H1 (cell line): ENCODE results near the gene FAM120A. TPM values are rescaled to one million over a fixed set of nuclear protein-coding genes. Genes with fewer than 3 reads are reported as not detected.

Experiments used
- CTCF ChIA-PET: fragments of 300-600 bp; sonication (Branson Sonifier 250); formaldehyde crosslinking; loops from one replicate; lab custom pipeline; 2021; ENCODE audit not compliant: partially characterized antibody; lab: Charles Lee
- POLR2A ChIA-PET: fragments of 300-600 bp; sonication (Branson Sonifier 250); formaldehyde crosslinking; loops from one replicate; lab custom pipeline; 2021; ENCODE audit warnings: inconsistent platforms; ENCODE audit not compliant: partially characterized antibody; lab: Charles Lee
- DNase-seq, 2 experiments: peaks; one replicate each; pipeline versions ENCODE4 v3.0.0 to v3.0.0-alpha.2; 2010 to 2022; ENCODE audit warnings: low spot score in 2 of 2, low read depth in 1 of 2, mixed read lengths in 1 of 2
- FAIRE-seq: peaks from 2 replicates; lab custom pipeline; 2011; peaks lifted over from hg19 to GRCh38; lab: Jason Lieb, UNC
- H2AFZ ChIP-seq: 2 replicates; pipeline ENCODE4 v1.8.1; 2012; ENCODE audit warnings: low read length, inconsistent platforms
- H2AK5ac ChIP-seq: 2 replicates; pipeline ENCODE4 v1.6.1; 2013; ENCODE audit warnings: low read depth, low read length
- H2BK120ac ChIP-seq: replicated peaks from 2 replicates; pipeline ENCODE3; 2013; ENCODE audit warnings: low read depth, low read length, inconsistent platforms
- H2BK12ac ChIP-seq: 2 replicates; pipeline ENCODE4 v1.6.1; 2013; ENCODE audit warnings: low read depth, low read length
- H2BK15ac ChIP-seq: 2 replicates; pipeline ENCODE4 v1.6.1; 2013; ENCODE audit warnings: low read length
- H2BK20ac ChIP-seq: 2 replicates; pipeline ENCODE4 v1.6.1; 2013; ENCODE audit warnings: low read length
- H2BK5ac ChIP-seq: 2 replicates; pipeline ENCODE4 v1.6.1; 2013; ENCODE audit warnings: low read depth, low read length
- H3K14ac ChIP-seq: 2 replicates; pipeline ENCODE4 v1.6.1; 2013; ENCODE audit warnings: inconsistent platforms; ENCODE audit not compliant: insufficient read length
- H3K18ac ChIP-seq: 2 replicates; pipeline ENCODE4 v1.6.1; 2013; ENCODE audit warnings: low read length; ENCODE audit errors: extremely low read depth
- H3K23ac ChIP-seq: 2 replicates; pipeline ENCODE4 v1.6.1; 2013; ENCODE audit warnings: inconsistent platforms; ENCODE audit not compliant: insufficient read length
- H3K23me2 ChIP-seq: 2 replicates; pipeline ENCODE4 v1.6.1; 2013; ENCODE audit warnings: low read depth, low read length
- H3K27ac ChIP-seq: 2 replicates; pipeline ENCODE4 v1.6.1; 2011; ENCODE audit warnings: low read depth, low read length, inconsistent platforms
- H3K27me3 ChIP-seq, 4 experiments: replicated peaks in 1 of 4; 1 replicate in 1 of 4; 2 replicates in 3 of 4; pipeline versions ENCODE4 v1.6.1 to v1.8.1; 2011 to 2013; ENCODE audit warnings: low read length in 3 of 4, mild to moderate bottlenecking in 3 of 4, inconsistent platforms in 2 of 4, mixed read lengths in 2 of 4, moderate library complexity in 1 of 4; ENCODE audit not compliant: control insufficient read depth in 3 of 4, insufficient read depth in 3 of 4; ENCODE audit errors: extremely low read depth in 1 of 4
- H3K36me3 ChIP-seq, 4 experiments: 2 replicates each; pipeline versions ENCODE4 v1.6.1 to v1.8.1; 2011 to 2013; ENCODE audit warnings: mild to moderate bottlenecking in 4 of 4, low read length in 3 of 4, moderate library complexity in 2 of 4, control low read depth in 1 of 4, inconsistent platforms in 1 of 4; ENCODE audit not compliant: insufficient read depth in 4 of 4, control insufficient read depth in 2 of 4
- H3K4ac ChIP-seq: replicated peaks from 2 replicates; pipeline ENCODE3; 2013; ENCODE audit warnings: low read length, low read depth, mixed read lengths, inconsistent platforms; ENCODE audit not compliant: insufficient read length
- H3K4me1 ChIP-seq, 4 experiments: replicated peaks in 1 of 4; 1 replicate in 1 of 4; 2 replicates in 3 of 4; pipeline versions ENCODE4 v1.6.1 to v1.8.1; 2011 to 2013; ENCODE audit warnings: low read length in 3 of 4, inconsistent platforms in 2 of 4, mixed read lengths in 1 of 4; ENCODE audit not compliant: insufficient read depth in 4 of 4, control insufficient read depth in 3 of 4
- H3K4me2 ChIP-seq, 2 experiments: 2 replicates each; pipeline versions ENCODE4 v1.6.1 to v1.8.1; 2011 to 2013; ENCODE audit warnings: low read depth in 2 of 2, low read length in 2 of 2, control low read depth in 1 of 2, inconsistent platforms in 1 of 2, mild to moderate bottlenecking in 1 of 2; ENCODE audit not compliant: insufficient read depth in 1 of 2
- H3K4me3 ChIP-seq, 4 experiments: fragments of 200-600, 300-600 bp in 1 of 4; sonication (generic), shearing (Covaris generic), sonication (Bioruptor Twin) in 1 of 4; 2 replicates each; pipeline versions ENCODE4 v1.5.1 to v1.8.1; 2011 to 2016; ENCODE audit warnings: low read length in 4 of 4, low read depth in 3 of 4, control low read depth in 2 of 4, inconsistent platforms in 2 of 4, mild to moderate bottlenecking in 2 of 4, mixed read lengths in 1 of 4, moderate library complexity in 1 of 4; ENCODE audit not compliant: insufficient read depth in 2 of 4; ENCODE audit errors: extremely low read depth in 1 of 4
- H3K56ac ChIP-seq: replicated peaks from 2 replicates; pipeline ENCODE3; 2013; ENCODE audit warnings: low read depth, mild to moderate bottlenecking, mixed read lengths, low read length, inconsistent platforms; ENCODE audit not compliant: insufficient read length
- H3K79me1 ChIP-seq: 2 replicates; pipeline ENCODE4 v1.6.1; 2013; ENCODE audit warnings: low read depth, low read length, control low read depth
- H3K79me2 ChIP-seq, 2 experiments: 2 replicates each; pipeline versions ENCODE4 v1.6.1 to v1.8.1; 2012 to 2013; ENCODE audit warnings: low read length in 2 of 2, mild to moderate bottlenecking in 2 of 2, inconsistent platforms in 1 of 2; ENCODE audit not compliant: insufficient read depth in 2 of 2, control insufficient read depth in 1 of 2
- H3K9ac ChIP-seq, 4 experiments: replicated peaks in 1 of 4; 1 replicate in 1 of 4; 2 replicates in 3 of 4; pipeline versions ENCODE4 v1.6.1 to v1.8.1; 2011 to 2013; ENCODE audit warnings: low read depth in 3 of 4, low read length in 3 of 4, control low read depth in 2 of 4, mild to moderate bottlenecking in 2 of 4, moderate library complexity in 2 of 4, inconsistent platforms in 1 of 4; ENCODE audit errors: extremely low read depth in 1 of 4
- H3K9me3 ChIP-seq, 2 experiments: 2 replicates each; pipeline versions ENCODE4 v1.6.1 to v1.8.1; 2012 to 2013; ENCODE audit warnings: mild to moderate bottlenecking in 2 of 2, moderate library complexity in 2 of 2, control low read depth in 1 of 2, inconsistent platforms in 1 of 2, low read depth in 1 of 2, low read length in 1 of 2, mixed read lengths in 1 of 2; ENCODE audit not compliant: insufficient read depth in 2 of 2
- H4K20me1 ChIP-seq, 2 experiments: replicated peaks in 1 of 2; 2 replicates each; pipeline versions ENCODE3 to v1.8.1; 2011 to 2013; ENCODE audit warnings: inconsistent platforms in 2 of 2, low read length in 2 of 2, mild to moderate bottlenecking in 1 of 2; ENCODE audit not compliant: insufficient read depth in 2 of 2, control insufficient read depth in 1 of 2
- H4K5ac ChIP-seq: 2 replicates; pipeline ENCODE4 v1.6.1; 2013; ENCODE audit warnings: low read length, low read depth, mixed read lengths, inconsistent platforms; ENCODE audit not compliant: insufficient read length
- H4K8ac ChIP-seq: 2 replicates; pipeline ENCODE4 v1.8.0; 2013; ENCODE audit warnings: mild to moderate bottlenecking, moderate library complexity, low read length, inconsistent platforms; ENCODE audit not compliant: insufficient read depth; ENCODE audit errors: extremely low read depth
- H4K91ac ChIP-seq: replicated peaks from 2 replicates; pipeline ENCODE3; 2013; ENCODE audit warnings: low read length, mixed read lengths, inconsistent platforms; ENCODE audit not compliant: insufficient read length
- CHD1 ChIP-seq: IDR thresholded peaks from 2 replicates; pipeline ENCODE4 v1.6.1; 2012; ENCODE audit warnings: low read depth, low read length, improper control_type of control experiment
- GTF2F1 ChIP-seq: IDR thresholded peaks from 2 replicates; pipeline ENCODE4 v1.6.1; 2012; ENCODE audit warnings: low read depth, low read length, improper control_type of control experiment, borderline replicate concordance
- JUND ChIP-seq: IDR thresholded peaks from 2 replicates; pipeline ENCODE4 v1.6.1; 2011; ENCODE audit warnings: mild to moderate bottlenecking, improper control_type of control experiment, low read length
- RAD21 ChIP-seq, 2 experiments: IDR thresholded peaks in 1 of 2; conservative IDR thresholded peaks in 1 of 2; 2 replicates each; pipeline ENCODE4 v1.6.1; 2011; ENCODE audit warnings: low read depth in 2 of 2, low read length in 2 of 2, improper control_type of control experiment in 1 of 2, inconsistent platforms in 1 of 2, mild to moderate bottlenecking in 1 of 2, moderate library complexity in 1 of 2
- SIX5 ChIP-seq: IDR thresholded peaks from 2 replicates; pipeline ENCODE4 v1.6.1; 2011; ENCODE audit warnings: mild to moderate bottlenecking, low read depth, low read length
- SP2 ChIP-seq: IDR thresholded peaks from 2 replicates; pipeline ENCODE4 v1.6.1; 2012; ENCODE audit warnings: mild to moderate bottlenecking, low read length, inconsistent platforms
- SUZ12 ChIP-seq: fragments of 200-600 bp; sonication (generic); IDR thresholded peaks from 2 replicates; pipeline ENCODE4 v1.6.1; 2012; ENCODE audit warnings: mild to moderate bottlenecking, inconsistent platforms, low read length, moderate library complexity, mixed read lengths
- WGBS, 2 experiments: shearing (Covaris generic) in 1 of 2; methylation state at CpG; one replicate each; pipeline versions ENCODE4 v1.1.6 to v1.1.7; 2013 to 2015; ENCODE audit warnings: low lambda C conversion rate in 2 of 2, mixed read lengths in 2 of 2, inconsistent platforms in 1 of 2, low coverage in 1 of 2, missing lambda C conversion rate in 1 of 2; ENCODE audit not compliant: insufficient replicate concordance in 2 of 2, insufficient coverage in 1 of 2, insufficient read length in 1 of 2; ENCODE audit errors: extremely low coverage in 1 of 2, missing lambda C conversion rate in 1 of 2; 5-methylcytosine and 5-hydroxymethylcytosine counted together
- polyA plus RNA-seq, 7 experiments: library from polyadenylated mRNA; depleted of rRNA in 3 of 7; stranded (reverse) in 5 of 7; unstranded in 2 of 7; fragments of >200 nt in 5 of 7; fragments of 200-250 nt in 2 of 7; gene quantifications; 1 replicate in 5 of 7; 2 replicates in 1 of 7; 4 replicates in 1 of 7; pipeline versions ENCODE4 v1.2.1 to v1.2.3, GENCODE V29; 2011 to 2013; ENCODE audit warnings: missing spikeins in 2 of 7, mixed read lengths in 2 of 7
- total RNA-seq: library from RNA; stranded (reverse); fragmentation: NEBNext Ultra II Directional; extraction: Animal tissue kit (Norgen Biotek cat#: 25700); gene quantifications from 2 replicates; pipeline ENCODE4 v1.2.1, GENCODE V29; 2021
- TF ChIP-seq, protein P1 (sequence below), 3 experiments: IDR thresholded peaks; 1 replicate in 2 of 3; 2 replicates in 1 of 3; pipeline versions ENCODE4 v1.5.1 to v1.6.1; 2011; ENCODE audit warnings: low read length in 3 of 3, mild to moderate bottlenecking in 3 of 3, inconsistent platforms in 2 of 3, low read depth in 1 of 3, moderate library complexity in 1 of 3; ENCODE audit not compliant: insufficient read depth in 1 of 3; ENCODE audit errors: control extremely low read depth in 1 of 3

The FAM120A gene
- total and polyA plus RNA-seq, 2 of the 8 experiments (the other 6 are each of a cell fraction or from before 2014, with no cell fraction given): 24.9 to 54.7 TPM

DNA sequence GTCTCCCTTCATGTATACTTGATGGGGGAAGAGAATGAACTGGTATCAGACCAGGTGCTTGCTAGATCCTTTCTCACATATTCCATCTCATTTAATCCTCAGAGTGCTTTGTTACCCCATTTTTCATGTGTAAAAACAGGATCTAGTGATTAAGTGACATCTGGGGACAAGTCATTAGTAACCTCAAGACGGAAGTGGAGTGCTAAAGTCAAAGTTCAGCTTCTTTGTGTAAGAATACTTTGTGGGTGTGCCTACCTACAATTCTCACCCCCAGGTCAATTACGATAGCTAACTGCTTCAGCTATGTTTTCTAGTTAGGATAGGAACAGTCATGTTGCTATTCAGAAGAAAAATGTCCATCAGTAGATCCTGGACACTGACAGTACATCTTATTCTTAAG, 5.0 kb downstream of the FAM120A start:
- H4K5ac ChIP-seq: no peak overlapping the region
- H3K79me2 ChIP-seq: peaks cover 13 to 94% of the 10 kb centered on the region in 2 experiments; a peak in 3 of 4 replicates
- no peak overlapping the region for H3K18ac ChIP-seq
- no peak overlapping the region for H3K14ac ChIP-seq
- ChIA-PET CTCF (interaction anchor here (0.6 kb wide), 1 partner anchor 75 kb away, joined by 3 read pairs; no protein-coding TSS in a partner anchor), POLR2A (interaction anchor here (1.4 kb wide), 1 partner anchor 34 kb away, joined by 3 read pairs; no protein-coding TSS in a partner anchor)
- no peak overlapping the region for H2BK120ac ChIP-seq
- peaks cover 0 to 7% (median 5%) of the 10 kb centered on the region in 4 experiments; a peak in 3 of 7 replicates for H3K4me1 ChIP-seq
- no peaks in the 10 kb centered on the region for H3K9me3 ChIP-seq
- 87% methylated on average over 2 of the region's 2 CpGs; no CpG with 5 or more reads in 1 of the 2 experiments for WGBS, 2 experiments
- H3K27me3 ChIP-seq: no peaks in the 10 kb centered on the region
- H4K91ac ChIP-seq: no peak overlapping the region
- FAIRE-seq: no peak
- H3K4me3 ChIP-seq: no peak overlapping the region
- no peak overlapping the region for H3K27ac ChIP-seq
- TF ChIP-seq GTF2F1 (no peak), SIX5 (no peak), RAD21 (IDR thresholded peaks at IDR 0.05 in 1 of 2, conservative IDR thresholded peaks at IDR 0.05 in 1 of 2; ENCODE audit: low read depth in 2 of 2, low read length in 2 of 2) (no peak), JUND (no peak), SUZ12 (no peak), SP2 (no peak), CHD1 (no peak)
- TF ChIP-seq, protein P1, sequence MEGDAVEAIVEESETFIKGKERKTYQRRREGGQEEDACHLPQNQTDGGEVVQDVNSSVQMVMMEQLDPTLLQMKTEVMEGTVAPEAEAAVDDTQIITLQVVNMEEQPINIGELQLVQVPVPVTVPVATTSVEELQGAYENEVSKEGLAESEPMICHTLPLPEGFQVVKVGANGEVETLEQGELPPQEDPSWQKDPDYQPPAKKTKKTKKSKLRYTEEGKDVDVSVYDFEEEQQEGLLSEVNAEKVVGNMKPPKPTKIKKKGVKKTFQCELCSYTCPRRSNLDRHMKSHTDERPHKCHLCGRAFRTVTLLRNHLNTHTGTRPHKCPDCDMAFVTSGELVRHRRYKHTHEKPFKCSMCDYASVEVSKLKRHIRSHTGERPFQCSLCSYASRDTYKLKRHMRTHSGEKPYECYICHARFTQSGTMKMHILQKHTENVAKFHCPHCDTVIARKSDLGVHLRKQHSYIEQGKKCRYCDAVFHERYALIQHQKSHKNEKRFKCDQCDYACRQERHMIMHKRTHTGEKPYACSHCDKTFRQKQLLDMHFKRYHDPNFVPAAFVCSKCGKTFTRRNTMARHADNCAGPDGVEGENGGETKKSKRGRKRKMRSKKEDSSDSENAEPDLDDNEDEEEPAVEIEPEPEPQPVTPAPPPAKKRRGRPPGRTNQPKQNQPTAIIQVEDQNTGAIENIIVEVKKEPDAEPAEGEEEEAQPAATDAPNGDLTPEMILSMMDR (IDR thresholded peaks at IDR 0.05; ENCODE audit: control extremely low read depth in 1 of 3, insufficient read depth in 1 of 3, low read depth in 1 of 3, low read length in 3 of 3): no peak
- peaks cover 3 to 10% of the 10 kb centered on the region in 2 experiments for H4K20me1 ChIP-seq
- DNase-seq: no peak
- H3K23ac ChIP-seq: no peak overlapping the region
- no peak overlapping the region for H2AK5ac ChIP-seq
- H2BK5ac ChIP-seq: no peak overlapping the region
- no peak overlapping the region for H3K56ac ChIP-seq
- H3K36me3 ChIP-seq: no peaks in the 10 kb centered on the region
- no peak overlapping the region for H2BK20ac ChIP-seq
- H3K4ac ChIP-seq: no peak overlapping the region
- H3K23me2 ChIP-seq: peaks cover 13% of the 10 kb centered on the region
- H3K4me2 ChIP-seq: no peak overlapping the region
- H3K79me1 ChIP-seq: peaks cover 6% of the 10 kb centered on the region
- H2AFZ ChIP-seq: no peak overlapping the region
- H3K9ac ChIP-seq: no peak overlapping the region
- H4K8ac ChIP-seq: no peak overlapping the region
- H2BK12ac ChIP-seq: no peak overlapping the region
- H2BK15ac ChIP-seq: no peak overlapping the region
